LNCaP clone FGC (cell line): ENCODE measurements around the gene CCDC14.
A peak's percentile ranks its signal among the peaks of the same experiment; 100 is the strongest.
"Not testable (repeated sequence)": the region's sequence is repeated elsewhere in the genome, so short reads cannot be mapped to it uniquely, and the experiment has no call there.

Source experiments
- DNase-seq: peaks from one replicate; pipeline ENCODE4 v3.0.0-alpha.2; 2011; ENCODE audit warnings: low read depth
- H3K4me3 ChIP-seq: 2 replicates; pipeline ENCODE4 v1.5.1; 2011; ENCODE audit warnings: mild to moderate bottlenecking, low read depth, low read length, control low read depth
- TF ChIP-seq, protein P1 (sequence below): IDR thresholded peaks from 2 replicates; pipeline ENCODE4 v1.5.1; 2012; ENCODE audit warnings: mild to moderate bottlenecking; ENCODE audit not compliant: control insufficient read depth, insufficient read depth; ENCODE audit errors: extremely low read depth

CCDC14 gene

DNA sequence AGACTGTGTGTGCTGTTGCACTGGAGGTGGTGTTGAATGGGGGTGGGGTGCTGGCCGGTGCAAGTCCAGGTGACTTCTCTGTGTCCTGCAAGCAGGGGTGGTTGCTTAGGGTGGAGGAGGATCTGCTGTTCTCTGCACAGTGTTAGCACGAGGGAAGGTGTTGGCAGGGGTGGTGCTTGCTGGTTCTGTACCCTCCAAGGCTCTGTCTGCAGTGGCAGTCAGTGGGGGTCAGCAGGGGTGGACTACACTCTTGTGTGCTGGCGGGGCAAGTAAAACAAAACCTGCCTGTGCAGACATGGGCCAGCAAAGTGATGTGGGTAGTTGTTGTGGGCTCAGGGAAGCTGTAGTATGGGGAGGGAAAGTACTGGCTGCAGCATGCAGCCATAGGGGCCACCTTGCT, 25.4 kb upstream of the CCDC14 start:
- TF ChIP-seq, protein P1, sequence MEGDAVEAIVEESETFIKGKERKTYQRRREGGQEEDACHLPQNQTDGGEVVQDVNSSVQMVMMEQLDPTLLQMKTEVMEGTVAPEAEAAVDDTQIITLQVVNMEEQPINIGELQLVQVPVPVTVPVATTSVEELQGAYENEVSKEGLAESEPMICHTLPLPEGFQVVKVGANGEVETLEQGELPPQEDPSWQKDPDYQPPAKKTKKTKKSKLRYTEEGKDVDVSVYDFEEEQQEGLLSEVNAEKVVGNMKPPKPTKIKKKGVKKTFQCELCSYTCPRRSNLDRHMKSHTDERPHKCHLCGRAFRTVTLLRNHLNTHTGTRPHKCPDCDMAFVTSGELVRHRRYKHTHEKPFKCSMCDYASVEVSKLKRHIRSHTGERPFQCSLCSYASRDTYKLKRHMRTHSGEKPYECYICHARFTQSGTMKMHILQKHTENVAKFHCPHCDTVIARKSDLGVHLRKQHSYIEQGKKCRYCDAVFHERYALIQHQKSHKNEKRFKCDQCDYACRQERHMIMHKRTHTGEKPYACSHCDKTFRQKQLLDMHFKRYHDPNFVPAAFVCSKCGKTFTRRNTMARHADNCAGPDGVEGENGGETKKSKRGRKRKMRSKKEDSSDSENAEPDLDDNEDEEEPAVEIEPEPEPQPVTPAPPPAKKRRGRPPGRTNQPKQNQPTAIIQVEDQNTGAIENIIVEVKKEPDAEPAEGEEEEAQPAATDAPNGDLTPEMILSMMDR = no peak
- no peak overlapping the region for H3K4me3 ChIP-seq
- no peak for DNase-seq

DNA sequence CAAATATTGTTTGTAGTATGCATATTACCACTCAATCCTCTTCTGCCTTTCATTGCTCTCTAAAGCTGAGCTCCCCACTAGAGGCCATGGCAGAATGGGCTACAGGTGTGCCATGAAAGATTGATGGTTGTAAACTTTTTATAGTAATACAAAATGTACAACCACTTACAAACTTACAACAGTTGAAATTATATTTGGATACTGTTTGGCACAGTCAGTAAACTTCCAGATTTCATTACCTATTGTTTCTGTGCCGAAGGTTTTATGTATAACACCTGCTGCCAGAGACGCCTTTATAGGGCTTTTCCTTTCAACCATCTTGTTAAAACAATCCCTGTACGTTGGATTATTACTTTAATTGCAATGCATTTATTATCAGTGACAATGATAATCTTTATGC, 23.9 kb upstream of the CCDC14 start:
- peak; percentile 70 for DNase-seq
- H3K4me3 ChIP-seq = no peak overlapping the region
- TF ChIP-seq, protein P1 = no peak

DNA sequence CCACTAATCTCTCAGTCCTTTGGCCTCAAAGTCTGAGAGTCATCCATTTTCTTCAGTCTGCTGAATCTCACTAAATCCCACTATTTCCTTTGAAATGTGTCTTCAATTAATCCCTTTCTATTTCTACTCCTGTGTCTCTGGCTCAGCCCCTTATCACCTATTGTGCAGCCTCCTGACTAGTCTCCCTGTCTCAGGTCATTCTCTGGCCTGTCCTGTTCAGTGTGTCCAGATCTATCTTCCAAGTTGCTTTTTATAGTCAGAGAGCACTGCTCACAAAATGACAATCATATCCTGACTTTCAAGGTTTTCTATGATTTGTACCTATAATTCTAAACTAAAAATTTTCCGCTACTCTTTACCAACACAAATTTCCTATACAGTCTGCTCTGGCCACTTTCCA, 23.3 kb upstream of the CCDC14 start:
- TF ChIP-seq, protein P1 = no peak
- H3K4me3 ChIP-seq = no peak overlapping the region
- no peak for DNase-seq

DNA sequence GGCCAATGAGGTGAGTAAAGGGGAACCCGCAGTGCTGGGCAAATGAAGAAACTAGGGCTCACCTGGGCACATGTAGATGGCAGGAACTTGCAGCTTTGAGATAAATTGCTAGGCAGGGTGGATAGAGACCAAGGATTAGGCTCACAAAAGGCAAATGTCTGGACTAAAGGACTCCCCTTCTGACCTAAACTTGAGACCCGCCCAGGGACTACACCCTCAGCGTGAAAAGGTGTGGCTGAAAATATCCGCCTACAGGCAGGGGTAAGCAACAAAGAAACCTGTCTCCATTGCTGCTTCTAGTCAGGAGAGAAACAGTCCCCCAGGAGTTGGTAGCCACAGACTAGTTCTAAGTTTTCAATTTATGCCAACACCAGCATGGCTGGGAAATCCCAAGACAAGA, 20.3 kb upstream of the CCDC14 start:
- DNase-seq, H3K4me3 ChIP-seq: not testable (repeated sequence)

DNA sequence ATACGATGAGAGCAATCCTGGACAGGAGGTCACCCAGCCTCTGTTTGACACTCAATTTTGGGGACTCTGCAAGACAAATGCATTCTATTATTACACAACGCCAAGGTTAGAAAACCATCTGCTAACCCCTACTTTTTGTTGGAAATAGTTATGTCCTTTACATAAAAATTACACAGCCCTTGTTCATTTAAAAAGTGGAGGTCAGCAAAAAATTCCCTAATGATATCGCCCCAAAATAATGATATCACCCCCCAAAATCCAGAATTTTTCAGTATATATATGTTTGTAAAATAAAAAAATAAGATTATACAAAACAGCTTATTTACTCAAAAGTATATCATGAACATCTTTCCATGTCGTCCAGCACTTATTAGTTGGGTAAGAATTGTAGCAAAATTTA, 19.5 kb upstream of the CCDC14 start:
- H3K4me3 ChIP-seq = no peak overlapping the region
- TF ChIP-seq, protein P1 = no peak
- no peak for DNase-seq

DNA sequence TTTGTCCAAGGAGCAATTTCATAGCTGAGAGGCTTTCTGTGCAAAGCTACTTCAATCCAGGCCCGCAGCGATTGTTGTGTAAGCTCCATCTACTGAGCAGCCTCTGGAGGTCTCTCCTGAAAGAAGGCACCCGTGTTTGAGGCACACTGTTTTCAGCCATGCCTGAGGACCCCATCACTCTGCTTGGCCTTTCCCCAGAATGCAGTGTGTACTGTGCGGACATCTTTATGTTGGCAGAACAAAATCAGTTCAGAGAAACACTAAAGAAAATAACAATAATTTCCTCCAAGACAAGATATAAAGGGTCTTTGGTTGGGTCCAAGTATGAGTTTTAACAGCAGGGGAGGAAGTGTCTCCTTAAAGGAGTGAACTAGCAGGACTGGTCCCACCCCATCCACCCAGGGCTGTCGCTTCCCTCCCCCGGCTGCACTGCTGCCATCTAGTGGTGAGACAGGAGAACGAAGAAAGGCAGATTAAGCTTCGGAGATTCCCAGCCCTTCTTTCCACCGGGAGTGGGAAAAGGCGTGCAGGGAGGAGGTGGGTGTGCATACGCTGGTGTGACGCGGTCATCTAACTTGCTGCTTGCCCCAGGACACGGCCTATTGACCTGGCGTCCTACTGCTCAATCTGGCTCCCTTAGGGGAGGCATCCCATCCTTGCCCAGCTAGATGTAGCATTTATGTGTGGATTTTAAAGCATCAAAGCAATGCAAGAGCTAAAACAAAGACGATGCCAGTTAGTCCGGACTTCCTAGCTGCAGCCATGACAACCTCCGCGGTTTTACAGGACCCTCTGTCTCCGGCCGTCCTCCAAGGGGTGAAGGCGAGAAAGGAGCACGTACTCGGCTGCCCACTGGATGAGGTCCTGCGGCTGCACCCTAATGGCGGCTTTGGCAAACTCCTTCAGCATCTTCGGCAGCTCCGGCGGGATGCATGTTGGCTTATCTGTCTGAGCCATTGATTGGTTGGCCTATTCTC, 18.8 kb upstream of the CCDC14 start:
- TF ChIP-seq, protein P1 = peak; percentile 69
- H3K4me3 ChIP-seq, DNase-seq: not testable (repeated sequence)

DNA sequence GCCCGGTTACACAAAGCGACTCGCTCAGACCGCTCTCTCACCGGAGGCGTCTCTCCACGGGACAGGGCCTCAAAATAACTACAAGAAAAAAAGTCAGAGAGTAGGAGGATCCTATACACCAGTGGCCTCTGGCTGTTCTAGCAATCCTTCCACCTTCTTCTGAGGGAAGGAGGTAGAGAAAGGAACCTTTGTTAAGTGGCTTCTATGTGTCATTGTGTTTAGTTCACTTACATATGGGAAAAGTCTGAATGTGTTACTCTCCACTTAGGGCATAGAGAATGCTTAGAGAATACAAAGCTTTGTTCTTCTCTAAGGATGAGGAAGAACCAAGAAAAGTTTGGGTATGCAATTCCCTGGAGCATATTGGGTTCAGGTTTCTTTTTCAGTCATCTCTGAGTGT, 15.9 kb upstream of the CCDC14 start:
- not testable (repeated sequence) for H3K4me3 ChIP-seq, DNase-seq

DNA sequence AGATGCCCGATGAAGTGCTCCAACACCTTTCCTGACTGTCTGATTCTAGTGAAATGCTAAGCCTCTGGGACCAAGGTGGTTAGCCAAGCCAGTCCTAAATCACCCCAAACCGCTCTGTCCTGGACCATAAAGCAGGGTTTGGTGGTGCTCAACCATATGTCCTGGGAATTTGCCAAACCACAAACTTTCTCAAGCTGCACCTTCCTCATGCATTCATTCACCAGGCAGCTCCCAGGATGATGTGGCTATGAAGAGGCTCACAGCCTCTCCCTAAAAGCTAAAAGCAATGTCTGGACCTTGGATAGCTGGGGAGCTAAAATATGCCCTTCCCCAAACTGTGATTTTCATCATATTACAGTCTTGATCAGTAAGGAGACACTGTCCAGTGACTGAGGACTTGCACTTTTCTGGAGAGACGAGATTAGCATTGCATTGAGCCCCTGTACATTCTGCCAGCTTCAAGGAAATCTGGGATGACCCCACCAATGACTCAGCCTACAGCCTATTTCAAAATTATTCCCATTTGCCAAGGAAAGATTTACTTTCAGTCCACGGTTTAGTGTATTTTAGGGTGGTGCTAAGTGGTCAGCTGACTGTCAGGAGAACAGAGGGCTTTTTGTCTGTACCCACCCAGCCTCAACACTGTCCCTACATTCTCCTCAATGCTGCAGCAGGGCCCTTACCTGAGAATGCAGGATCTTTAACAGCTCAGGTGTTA, 15.3 kb upstream of the CCDC14 start:
- not testable (repeated sequence) for DNase-seq, H3K4me3 ChIP-seq

DNA sequence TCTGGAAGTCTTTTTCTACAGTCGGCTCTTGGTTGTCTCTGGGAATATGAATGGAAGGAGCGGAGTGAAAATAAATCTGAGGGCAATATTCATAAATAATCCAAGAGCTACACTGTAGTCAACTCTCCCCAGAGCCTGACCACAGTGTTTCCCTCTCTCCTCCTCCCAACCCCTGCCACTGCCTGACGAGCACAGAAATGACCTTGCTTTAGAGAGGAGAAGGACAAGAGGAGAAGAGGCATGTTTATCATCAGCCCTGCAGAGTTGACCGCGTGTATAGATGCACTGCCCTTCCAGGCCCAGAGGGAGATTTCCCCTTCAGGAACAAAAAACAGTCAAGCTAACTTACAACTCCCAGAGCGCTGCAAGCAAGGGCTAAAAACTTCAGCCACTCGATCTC, 14.0 kb upstream of the CCDC14 start:
- not testable (repeated sequence) for DNase-seq, H3K4me3 ChIP-seq
